WTC11 (cell line): ENCODE measurements around the gene FAXDC2.

Experiments used
- CREB1 ChIP-seq: sonication (generic); formaldehyde crosslinking; IDR thresholded peaks from 2 replicates; pipeline ENCODE4 v1.8.0; 2023; ENCODE audit warnings: mild to moderate bottlenecking, missing genetic modification reagents
- E2F4 ChIP-seq: sonication (generic); formaldehyde crosslinking; IDR thresholded peaks from 2 replicates; pipeline ENCODE4 v1.8.1; 2022; ENCODE audit warnings: low read depth, mild to moderate bottlenecking, moderate library complexity, missing genetic modification reagents, borderline replicate concordance
- NR2C2 ChIP-seq: sonication (generic); formaldehyde crosslinking; IDR thresholded peaks from 2 replicates; pipeline ENCODE4 v1.8.0; 2022; ENCODE audit warnings: mild to moderate bottlenecking, missing genetic modification reagents
- NR3C1 ChIP-seq: sonication (generic); formaldehyde crosslinking; conservative IDR thresholded peaks from 2 replicates; pipeline ENCODE4 v1.8.1; 2023; ENCODE audit warnings: low read depth, mild to moderate bottlenecking, missing genetic modification reagents
- SMAD3 ChIP-seq: sonication (generic); formaldehyde crosslinking; IDR thresholded peaks from 2 replicates; pipeline ENCODE4 v1.8.0; 2022; ENCODE audit warnings: missing genetic modification reagents, mild to moderate bottlenecking, borderline replicate concordance
- TP53 ChIP-seq: sonication (generic); formaldehyde crosslinking; IDR thresholded peaks from 2 replicates; pipeline ENCODE4 v1.8.1; 2023; ENCODE audit warnings: mild to moderate bottlenecking, missing genetic modification reagents
- USF2 ChIP-seq: sonication (generic); formaldehyde crosslinking; IDR thresholded peaks from 2 replicates; pipeline ENCODE4 v1.8.1; 2023; ENCODE audit warnings: mild to moderate bottlenecking, missing genetic modification reagents, moderate library complexity
- ZBTB21 ChIP-seq: sonication (generic); formaldehyde crosslinking; IDR thresholded peaks from 2 replicates; pipeline ENCODE4 v1.8.1; 2023; ENCODE audit warnings: mild to moderate bottlenecking, missing genetic modification reagents, borderline replicate concordance
- TF ChIP-seq, protein P1 (sequence below): sonication (generic); formaldehyde crosslinking; IDR thresholded peaks from 2 replicates; pipeline ENCODE4 v1.8.0; 2023; ENCODE audit warnings: missing genetic modification reagents, mild to moderate bottlenecking, borderline replicate concordance

- no peak for TF ChIP-seq NR3C1
- TF ChIP-seq TP53 = no peak
- TF ChIP-seq CREB1 = no peak
- no peak for TF ChIP-seq SMAD3 (CRISPR knock-in tag)
- TF ChIP-seq ZBTB21 (CRISPR knock-in tag) = no peak
- TF ChIP-seq NR2C2 (CRISPR knock-in tag) = no peak
- no peak for TF ChIP-seq E2F4
- TF ChIP-seq, protein P1, sequence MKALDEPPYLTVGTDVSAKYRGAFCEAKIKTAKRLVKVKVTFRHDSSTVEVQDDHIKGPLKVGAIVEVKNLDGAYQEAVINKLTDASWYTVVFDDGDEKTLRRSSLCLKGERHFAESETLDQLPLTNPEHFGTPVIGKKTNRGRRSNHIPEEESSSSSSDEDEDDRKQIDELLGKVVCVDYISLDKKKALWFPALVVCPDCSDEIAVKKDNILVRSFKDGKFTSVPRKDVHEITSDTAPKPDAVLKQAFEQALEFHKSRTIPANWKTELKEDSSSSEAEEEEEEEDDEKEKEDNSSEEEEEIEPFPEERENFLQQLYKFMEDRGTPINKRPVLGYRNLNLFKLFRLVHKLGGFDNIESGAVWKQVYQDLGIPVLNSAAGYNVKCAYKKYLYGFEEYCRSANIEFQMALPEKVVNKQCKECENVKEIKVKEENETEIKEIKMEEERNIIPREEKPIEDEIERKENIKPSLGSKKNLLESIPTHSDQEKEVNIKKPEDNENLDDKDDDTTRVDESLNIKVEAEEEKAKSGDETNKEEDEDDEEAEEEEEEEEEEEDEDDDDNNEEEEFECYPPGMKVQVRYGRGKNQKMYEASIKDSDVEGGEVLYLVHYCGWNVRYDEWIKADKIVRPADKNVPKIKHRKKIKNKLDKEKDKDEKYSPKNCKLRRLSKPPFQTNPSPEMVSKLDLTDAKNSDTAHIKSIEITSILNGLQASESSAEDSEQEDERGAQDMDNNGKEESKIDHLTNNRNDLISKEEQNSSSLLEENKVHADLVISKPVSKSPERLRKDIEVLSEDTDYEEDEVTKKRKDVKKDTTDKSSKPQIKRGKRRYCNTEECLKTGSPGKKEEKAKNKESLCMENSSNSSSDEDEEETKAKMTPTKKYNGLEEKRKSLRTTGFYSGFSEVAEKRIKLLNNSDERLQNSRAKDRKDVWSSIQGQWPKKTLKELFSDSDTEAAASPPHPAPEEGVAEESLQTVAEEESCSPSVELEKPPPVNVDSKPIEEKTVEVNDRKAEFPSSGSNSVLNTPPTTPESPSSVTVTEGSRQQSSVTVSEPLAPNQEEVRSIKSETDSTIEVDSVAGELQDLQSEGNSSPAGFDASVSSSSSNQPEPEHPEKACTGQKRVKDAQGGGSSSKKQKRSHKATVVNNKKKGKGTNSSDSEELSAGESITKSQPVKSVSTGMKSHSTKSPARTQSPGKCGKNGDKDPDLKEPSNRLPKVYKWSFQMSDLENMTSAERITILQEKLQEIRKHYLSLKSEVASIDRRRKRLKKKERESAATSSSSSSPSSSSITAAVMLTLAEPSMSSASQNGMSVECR (CRISPR knock-in tag) = no peak
- no peak for TF ChIP-seq USF2 (CRISPR knock-in tag)
Measured at GRCh38 chr5:154831451-154831850, 19.0 kb downstream of the FAXDC2 start.
